Liver (tissue), 9 donors: ENCODE data around the gene GNPTAB. TPM values are rescaled to one million over a fixed set of nuclear protein-coding genes. Genes with fewer than 3 reads are reported as not detected.
A peak's percentile ranks its signal among the peaks of the same experiment; 100 is the strongest.
"Not testable (repeated sequence)": the region's sequence is repeated elsewhere in the genome, so short reads cannot be mapped to it uniquely, and the experiment has no call there.

Source experiments
- DNase-seq: peaks from one replicate; pipeline ENCODE4 v3.0.0-alpha.2; 2017; ENCODE audit warnings: low spot score
- H3K27ac ChIP-seq, 2 donors: one replicate each; pipeline ENCODE4 v1.7.0; 2013; ENCODE audit warnings: inconsistent platforms in 2 of 2, low read length in 2 of 2, control low read depth in 1 of 2, low read depth in 1 of 2, mild to moderate bottlenecking in 1 of 2
- H3K27me3 ChIP-seq, 4 donors: one replicate each; pipeline versions ENCODE4 v1.6.1 to v1.7.0; 2013; ENCODE audit warnings: low read length in 3 of 4, inconsistent platforms in 1 of 4, mild to moderate bottlenecking in 1 of 4, moderate library complexity in 1 of 4; ENCODE audit not compliant: control insufficient read depth in 4 of 4, insufficient read depth in 4 of 4
- H3K36me3 ChIP-seq, 4 donors: one replicate each; pipeline versions ENCODE4 v1.6.1 to v1.7.0; 2013; ENCODE audit warnings: low read length in 3 of 4, mild to moderate bottlenecking in 3 of 4, low read depth in 1 of 4, moderate library complexity in 1 of 4; ENCODE audit not compliant: control insufficient read depth in 4 of 4, insufficient read depth in 3 of 4
- H3K4me1 ChIP-seq, 4 donors: one replicate each; pipeline versions ENCODE4 v1.6.1 to v1.7.0; 2013; ENCODE audit warnings: low read length in 3 of 4, mild to moderate bottlenecking in 3 of 4, moderate library complexity in 1 of 4; ENCODE audit not compliant: control insufficient read depth in 4 of 4, insufficient read depth in 4 of 4
- H3K4me3 ChIP-seq, 3 donors: one replicate each; pipeline versions ENCODE4 v1.6.1 to v1.7.0; 2013; ENCODE audit warnings: low read length in 3 of 3, control low read depth in 1 of 3, low read depth in 1 of 3, mild to moderate bottlenecking in 1 of 3
- H3K9ac ChIP-seq, 2 donors: one replicate each; pipeline ENCODE4 v1.7.0; 2013; ENCODE audit warnings: low read length in 2 of 2, mild to moderate bottlenecking in 2 of 2, moderate library complexity in 2 of 2, control low read depth in 1 of 2, low read depth in 1 of 2
- H3K9me3 ChIP-seq, 4 donors: one replicate each; pipeline versions ENCODE4 v1.6.1 to v1.7.0; 2013; ENCODE audit warnings: low read length in 3 of 4; ENCODE audit not compliant: control insufficient read depth in 4 of 4
- EGR1 ChIP-seq, 2 donors: IDR thresholded peaks; 2 replicates each; pipeline ENCODE4 v1.6.1; 2016 to 2018; ENCODE audit warnings: antibody characterized with exemption in 2 of 2, low read depth in 2 of 2
- FOXA2 ChIP-seq: IDR thresholded peaks from 2 replicates; pipeline ENCODE4 v1.6.1; 2016; ENCODE audit warnings: antibody characterized with exemption
- GABPA ChIP-seq, 2 donors: IDR thresholded peaks in 1 of 2; conservative IDR thresholded peaks in 1 of 2; 2 replicates each; pipeline ENCODE4 v1.6.1; 2016; ENCODE audit warnings: antibody characterized with exemption in 2 of 2, mild to moderate bottlenecking in 1 of 2, moderate library complexity in 1 of 2
- HNF4A ChIP-seq, 2 donors: conservative IDR thresholded peaks; 2 replicates each; pipeline ENCODE4 v1.6.1; 2016; ENCODE audit warnings: antibody characterized with exemption in 2 of 2, mild to moderate bottlenecking in 2 of 2
- HNF4G ChIP-seq: IDR thresholded peaks from 2 replicates; pipeline ENCODE4 v1.6.1; 2016; ENCODE audit warnings: antibody characterized with exemption
- NR2F2 ChIP-seq: IDR thresholded peaks from 2 replicates; pipeline ENCODE4 v1.6.1; 2016; ENCODE audit warnings: antibody characterized with exemption
- RAD21 ChIP-seq, 2 donors: IDR thresholded peaks; 2 replicates each; pipeline ENCODE4 v1.6.1; 2016; ENCODE audit warnings: antibody characterized with exemption in 2 of 2, mild to moderate bottlenecking in 2 of 2
- RXRA ChIP-seq, 2 donors: IDR thresholded peaks; 2 replicates each; pipeline ENCODE4 v1.6.1; 2017 to 2018; ENCODE audit warnings: antibody characterized with exemption in 2 of 2, mild to moderate bottlenecking in 1 of 2
- SP1 ChIP-seq: IDR thresholded peaks from 2 replicates; pipeline ENCODE4 v1.6.1; 2018; ENCODE audit warnings: antibody characterized with exemption, mild to moderate bottlenecking
- TAF1 ChIP-seq: conservative IDR thresholded peaks from 2 replicates; pipeline ENCODE4 v1.6.1; 2016; ENCODE audit warnings: antibody characterized with exemption, mild to moderate bottlenecking
- YY1 ChIP-seq: IDR thresholded peaks from 2 replicates; pipeline ENCODE4 v1.6.1; 2016; ENCODE audit warnings: antibody characterized with exemption, mild to moderate bottlenecking
- WGBS: extraction: QIAGEN DNeasy Blood & Tissue Kit; methylation state at CpG from one replicate; pipeline ENCODE4 v1.1.7; 2013; 5-methylcytosine and 5-hydroxymethylcytosine counted together
- polyA plus RNA-seq, 2 donors: library from polyadenylated mRNA; stranded (reverse) in 1 of 2; unstranded in 1 of 2; fragments of 200-250 nt in 1 of 2; fragments of >200 nt in 1 of 2; fragmentation: Nextera tagmentation in 1 of 2; extraction: Ambion mirVana in 1 of 2; gene quantifications; one replicate each; pipeline versions ENCODE4 v1.2.1 to v1.2.3, GENCODE V29; 2013 to 2015
- total RNA-seq, 2 donors: library from RNA; depleted of rRNA; stranded (reverse); fragments of >200 nt; gene quantifications; one replicate each; pipeline ENCODE4 v1.2.3, GENCODE V29; 2014
- TF ChIP-seq, protein P1 (sequence below): fragments of 150-350 bp; IDR thresholded peaks from 2 replicates; pipeline ENCODE4 v1.5.1; 2017; ENCODE audit warnings: improper control_type of control experiment, low read depth, low read length; ENCODE audit not compliant: missing input control
- TF ChIP-seq, protein P2 (sequence below): IDR thresholded peaks from 2 replicates; pipeline ENCODE4 v1.6.1; 2016; ENCODE audit warnings: antibody characterized with exemption
- TF ChIP-seq, protein P3 (sequence below): IDR thresholded peaks from 2 replicates; pipeline ENCODE4 v1.6.1; 2016; ENCODE audit warnings: antibody characterized with exemption
- TF ChIP-seq, protein P4 (sequence below): IDR thresholded peaks from 2 replicates; pipeline ENCODE4 v1.6.1; 2016; ENCODE audit warnings: antibody characterized with exemption, mild to moderate bottlenecking
- donor health status: healthy.
- donor health status: healthy.
- donor health status: healthy.
- donor health status: healthy.
- donor health status: healthy.

GNPTAB gene
- total and polyA plus RNA-seq, 4 donors: 4.6 to 11.1 (median 7.7) TPM

DNA sequence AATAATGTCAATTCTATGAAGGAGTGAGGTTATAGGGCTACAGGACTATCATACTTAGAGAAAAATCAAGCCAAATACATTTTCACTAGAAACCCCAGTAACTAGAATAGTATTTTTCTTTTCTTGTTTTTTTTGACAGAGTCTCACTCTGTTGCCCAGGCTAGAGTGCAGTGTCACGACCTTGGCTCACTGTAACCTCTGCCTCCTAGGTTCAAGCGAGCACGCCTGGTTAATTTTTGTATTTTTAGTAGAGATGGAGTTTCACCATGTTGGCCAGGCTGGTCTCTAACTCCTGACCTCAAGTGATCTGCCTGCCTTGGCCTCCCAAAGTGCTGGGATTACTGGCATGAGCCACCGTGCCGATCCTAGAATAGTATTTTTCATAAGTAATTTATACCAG, 96.3 kb downstream of the GNPTAB start:
- 42% methylated on average over 5 of the region's 5 CpGs for WGBS
- H3K9me3 ChIP-seq, H3K4me1 ChIP-seq, H3K27me3 ChIP-seq, H3K9ac ChIP-seq, H3K27ac ChIP-seq, DNase-seq, H3K4me3 ChIP-seq: not testable (repeated sequence)
- peaks cover 11 to 33% (median 13%) of the 10 kb centered on the region in 4 donors for H3K36me3 ChIP-seq
- TF ChIP-seq RXRA (IDR thresholded peaks at IDR 0.05) (peak; percentile 60 to 63), HNF4A (conservative IDR thresholded peaks at IDR 0.05) (peak; percentile 56 to 69), RAD21 (IDR thresholded peaks at IDR 0.05) (peak in 1 of 2 donors; percentile 17)

DNA sequence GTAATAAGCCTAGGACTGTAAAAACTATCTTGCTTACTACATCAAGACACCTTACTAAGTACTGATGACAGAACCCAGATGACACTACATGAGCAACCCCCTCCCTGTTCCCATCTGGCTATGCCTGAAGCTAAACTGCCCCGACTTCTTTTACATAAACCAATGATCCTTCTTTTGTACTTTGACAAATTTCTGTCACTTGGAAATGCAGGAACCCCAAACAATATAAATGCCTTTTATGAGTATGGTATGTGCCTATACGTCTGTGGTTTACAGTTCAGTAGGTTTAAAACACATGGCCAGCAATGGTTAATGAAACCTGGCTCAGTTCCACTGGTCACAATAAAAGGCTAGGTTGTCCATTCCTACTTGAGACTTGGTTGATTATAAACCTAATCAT, 97.6 kb downstream of the GNPTAB start:
- DNase-seq: no peak
- Histone ChIP-seq H3K4me1 (peaks cover 0 to 4% (median 2%) of the 10 kb centered on the region in 4 donors), H3K9me3 (no peaks in the 10 kb centered on the region), H3K9ac (no peak overlapping the region), H3K27ac (no peak overlapping the region), H3K4me3 (no peak overlapping the region), H3K36me3 (peaks cover 4 to 33% (median 11%) of the 10 kb centered on the region in 4 donors), H3K27me3 (no peaks in the 10 kb centered on the region)
- WGBS: 85% methylated on average over 2 of the region's 2 CpGs
- TF ChIP-seq, protein P1, sequence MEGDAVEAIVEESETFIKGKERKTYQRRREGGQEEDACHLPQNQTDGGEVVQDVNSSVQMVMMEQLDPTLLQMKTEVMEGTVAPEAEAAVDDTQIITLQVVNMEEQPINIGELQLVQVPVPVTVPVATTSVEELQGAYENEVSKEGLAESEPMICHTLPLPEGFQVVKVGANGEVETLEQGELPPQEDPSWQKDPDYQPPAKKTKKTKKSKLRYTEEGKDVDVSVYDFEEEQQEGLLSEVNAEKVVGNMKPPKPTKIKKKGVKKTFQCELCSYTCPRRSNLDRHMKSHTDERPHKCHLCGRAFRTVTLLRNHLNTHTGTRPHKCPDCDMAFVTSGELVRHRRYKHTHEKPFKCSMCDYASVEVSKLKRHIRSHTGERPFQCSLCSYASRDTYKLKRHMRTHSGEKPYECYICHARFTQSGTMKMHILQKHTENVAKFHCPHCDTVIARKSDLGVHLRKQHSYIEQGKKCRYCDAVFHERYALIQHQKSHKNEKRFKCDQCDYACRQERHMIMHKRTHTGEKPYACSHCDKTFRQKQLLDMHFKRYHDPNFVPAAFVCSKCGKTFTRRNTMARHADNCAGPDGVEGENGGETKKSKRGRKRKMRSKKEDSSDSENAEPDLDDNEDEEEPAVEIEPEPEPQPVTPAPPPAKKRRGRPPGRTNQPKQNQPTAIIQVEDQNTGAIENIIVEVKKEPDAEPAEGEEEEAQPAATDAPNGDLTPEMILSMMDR: no peak
- TF ChIP-seq TAF1 (no peak), EGR1 (IDR thresholded peaks at IDR 0.05; ENCODE audit: low read depth in 2 of 2) (no peak)

DNA sequence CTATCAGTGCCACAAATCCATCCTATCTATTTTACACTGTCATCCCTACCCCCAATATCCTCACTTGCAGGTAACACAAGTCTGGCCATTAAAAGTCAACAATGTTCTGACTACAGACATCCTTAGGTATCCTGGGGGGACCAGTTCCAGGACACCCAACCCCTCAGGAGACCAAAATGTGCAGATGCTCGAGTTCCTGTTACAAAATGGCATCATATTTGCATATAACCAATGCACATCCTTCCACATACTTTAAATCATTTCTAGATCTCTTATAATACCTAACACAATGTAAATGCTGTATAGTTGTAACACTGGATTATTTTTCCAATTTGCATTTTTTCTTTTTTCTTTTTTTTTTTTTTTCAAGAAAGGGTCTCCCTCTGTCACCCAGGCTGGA, 98.4 kb downstream of the GNPTAB start:
- no peaks in the 10 kb centered on the region for H3K9me3 ChIP-seq
- H3K4me3 ChIP-seq: no peak overlapping the region
- H3K9ac ChIP-seq: no peak overlapping the region
- 98% methylated on average over 1 of the region's 1 CpG for WGBS
- peaks cover 0 to 4% (median 2%) of the 10 kb centered on the region in 4 donors for H3K4me1 ChIP-seq
- H3K36me3 ChIP-seq: peaks cover 4 to 29% (median 12%) of the 10 kb centered on the region in 4 donors
- H3K27ac ChIP-seq: no peak overlapping the region
- H3K27me3 ChIP-seq: no peaks in the 10 kb centered on the region
- TF ChIP-seq FOXA2 (no peak), SP1 (no peak), RAD21 (IDR thresholded peaks at IDR 0.05) (no peak), NR2F2 (no peak), HNF4G (no peak), HNF4A (conservative IDR thresholded peaks at IDR 0.05) (no peak), EGR1 (IDR thresholded peaks at IDR 0.05; ENCODE audit: low read depth in 2 of 2) (no peak), YY1 (no peak), RXRA (IDR thresholded peaks at IDR 0.05) (no peak), TAF1 (no peak), GABPA (IDR thresholded peaks at IDR 0.05 in 1 of 2, conservative IDR thresholded peaks at IDR 0.05 in 1 of 2) (no peak)
- TF ChIP-seq, protein P2, sequence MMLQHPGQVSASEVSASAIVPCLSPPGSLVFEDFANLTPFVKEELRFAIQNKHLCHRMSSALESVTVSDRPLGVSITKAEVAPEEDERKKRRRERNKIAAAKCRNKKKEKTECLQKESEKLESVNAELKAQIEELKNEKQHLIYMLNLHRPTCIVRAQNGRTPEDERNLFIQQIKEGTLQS: no peak
- TF ChIP-seq, protein P3, sequence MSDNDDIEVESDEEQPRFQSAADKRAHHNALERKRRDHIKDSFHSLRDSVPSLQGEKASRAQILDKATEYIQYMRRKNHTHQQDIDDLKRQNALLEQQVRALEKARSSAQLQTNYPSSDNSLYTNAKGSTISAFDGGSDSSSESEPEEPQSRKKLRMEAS: no peak
- TF ChIP-seq, protein P1: no peak
- TF ChIP-seq, protein P4, sequence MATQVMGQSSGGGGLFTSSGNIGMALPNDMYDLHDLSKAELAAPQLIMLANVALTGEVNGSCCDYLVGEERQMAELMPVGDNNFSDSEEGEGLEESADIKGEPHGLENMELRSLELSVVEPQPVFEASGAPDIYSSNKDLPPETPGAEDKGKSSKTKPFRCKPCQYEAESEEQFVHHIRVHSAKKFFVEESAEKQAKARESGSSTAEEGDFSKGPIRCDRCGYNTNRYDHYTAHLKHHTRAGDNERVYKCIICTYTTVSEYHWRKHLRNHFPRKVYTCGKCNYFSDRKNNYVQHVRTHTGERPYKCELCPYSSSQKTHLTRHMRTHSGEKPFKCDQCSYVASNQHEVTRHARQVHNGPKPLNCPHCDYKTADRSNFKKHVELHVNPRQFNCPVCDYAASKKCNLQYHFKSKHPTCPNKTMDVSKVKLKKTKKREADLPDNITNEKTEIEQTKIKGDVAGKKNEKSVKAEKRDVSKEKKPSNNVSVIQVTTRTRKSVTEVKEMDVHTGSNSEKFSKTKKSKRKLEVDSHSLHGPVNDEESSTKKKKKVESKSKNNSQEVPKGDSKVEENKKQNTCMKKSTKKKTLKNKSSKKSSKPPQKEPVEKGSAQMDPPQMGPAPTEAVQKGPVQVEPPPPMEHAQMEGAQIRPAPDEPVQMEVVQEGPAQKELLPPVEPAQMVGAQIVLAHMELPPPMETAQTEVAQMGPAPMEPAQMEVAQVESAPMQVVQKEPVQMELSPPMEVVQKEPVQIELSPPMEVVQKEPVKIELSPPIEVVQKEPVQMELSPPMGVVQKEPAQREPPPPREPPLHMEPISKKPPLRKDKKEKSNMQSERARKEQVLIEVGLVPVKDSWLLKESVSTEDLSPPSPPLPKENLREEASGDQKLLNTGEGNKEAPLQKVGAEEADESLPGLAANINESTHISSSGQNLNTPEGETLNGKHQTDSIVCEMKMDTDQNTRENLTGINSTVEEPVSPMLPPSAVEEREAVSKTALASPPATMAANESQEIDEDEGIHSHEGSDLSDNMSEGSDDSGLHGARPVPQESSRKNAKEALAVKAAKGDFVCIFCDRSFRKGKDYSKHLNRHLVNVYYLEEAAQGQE: no peak
- no peak for DNase-seq
